ENCODE measurements around the gene NEK11. TPM values are rescaled to one million over a fixed set of nuclear protein-coding genes. Genes with fewer than 3 reads are reported as not detected.

The NEK11 gene
- total and polyA plus RNA-seq, 4 donors, result 4.0 to 36.3 (median 9.8) TPM

GRCh38 chr3:131217296-131217741, 190.6 kb downstream of the NEK11 start:
- ATAC-seq (ENCODE audit: insufficient read depth, low FRiP score) (no peak), DNase-seq (no peak)
- TF ChIP-seq, protein P1, sequence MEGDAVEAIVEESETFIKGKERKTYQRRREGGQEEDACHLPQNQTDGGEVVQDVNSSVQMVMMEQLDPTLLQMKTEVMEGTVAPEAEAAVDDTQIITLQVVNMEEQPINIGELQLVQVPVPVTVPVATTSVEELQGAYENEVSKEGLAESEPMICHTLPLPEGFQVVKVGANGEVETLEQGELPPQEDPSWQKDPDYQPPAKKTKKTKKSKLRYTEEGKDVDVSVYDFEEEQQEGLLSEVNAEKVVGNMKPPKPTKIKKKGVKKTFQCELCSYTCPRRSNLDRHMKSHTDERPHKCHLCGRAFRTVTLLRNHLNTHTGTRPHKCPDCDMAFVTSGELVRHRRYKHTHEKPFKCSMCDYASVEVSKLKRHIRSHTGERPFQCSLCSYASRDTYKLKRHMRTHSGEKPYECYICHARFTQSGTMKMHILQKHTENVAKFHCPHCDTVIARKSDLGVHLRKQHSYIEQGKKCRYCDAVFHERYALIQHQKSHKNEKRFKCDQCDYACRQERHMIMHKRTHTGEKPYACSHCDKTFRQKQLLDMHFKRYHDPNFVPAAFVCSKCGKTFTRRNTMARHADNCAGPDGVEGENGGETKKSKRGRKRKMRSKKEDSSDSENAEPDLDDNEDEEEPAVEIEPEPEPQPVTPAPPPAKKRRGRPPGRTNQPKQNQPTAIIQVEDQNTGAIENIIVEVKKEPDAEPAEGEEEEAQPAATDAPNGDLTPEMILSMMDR (IDR thresholded peaks at IDR 0.05; ENCODE audit: control extremely low read depth, extremely low read depth), result no peak
- 84 to 85% methylated on average over 6 of the region's 6 CpGs for WGBS, 2 donors
- Histone ChIP-seq H3K27me3 (ENCODE audit: control insufficient read depth in 3 of 3, insufficient read depth in 3 of 3, low read length in 2 of 3) (no peaks in the 10 kb centered on the region), H3K4me3 (no peak overlapping the region), H3K4me1 (ENCODE audit: control insufficient read depth in 5 of 5, insufficient read depth in 5 of 5, low read length in 5 of 5) (no peaks in the 10 kb centered on the region), H3K36me3 (ENCODE audit: control insufficient read depth in 4 of 4, insufficient read depth in 4 of 4, low read length in 4 of 4) (peaks cover 0 to 1% (median 0%) of the 10 kb centered on the region in 4 donors), H3K27ac (ENCODE audit: low read depth in 1 of 2, low read length in 1 of 2) (peak overlapping the region in 1 of 2 donors; percentile 82), H3K9ac (ENCODE audit: insufficient read depth in 1 of 2, low read length in 2 of 2) (no peak overlapping the region), H3K9me3 (ENCODE audit: control insufficient read depth in 4 of 4, insufficient read depth in 3 of 4, low read length in 3 of 4) (no peaks in the 10 kb centered on the region)

DNA sequence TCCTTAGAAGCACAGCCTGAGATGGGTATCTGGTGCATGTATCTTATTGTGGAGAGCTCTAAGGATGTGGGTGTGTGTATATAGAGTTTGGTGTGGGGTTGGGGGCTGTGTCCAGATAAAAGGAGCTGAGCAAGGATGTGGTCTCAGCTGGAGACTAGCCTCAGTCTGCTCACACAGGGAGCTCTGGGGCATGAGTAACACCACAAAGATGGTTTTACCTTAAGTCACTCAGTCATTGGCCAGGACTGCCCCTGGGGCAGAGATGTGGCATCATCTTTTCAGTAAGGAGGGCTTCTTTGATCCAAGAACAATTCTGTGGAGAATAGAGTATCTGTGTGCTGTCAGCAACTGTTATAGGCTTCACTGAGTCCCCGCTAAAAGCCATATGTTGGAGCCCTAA, 191.5 kb downstream of the NEK11 start:
- Histone ChIP-seq H3K27ac (ENCODE audit: low read depth in 1 of 2, low read length in 1 of 2) (no peak overlapping the region), H3K9me3 (ENCODE audit: control insufficient read depth in 4 of 4, insufficient read depth in 3 of 4, low read length in 3 of 4) (no peaks in the 10 kb centered on the region), H3K36me3 (ENCODE audit: control insufficient read depth in 4 of 4, insufficient read depth in 4 of 4, low read length in 4 of 4) (no peaks in the 10 kb centered on the region), H3K4me3 (no peak overlapping the region), H3K27me3 (ENCODE audit: control insufficient read depth in 3 of 3, insufficient read depth in 3 of 3, low read length in 2 of 3) (no peaks in the 10 kb centered on the region), H3K4me1 (ENCODE audit: control insufficient read depth in 5 of 5, insufficient read depth in 5 of 5, low read length in 5 of 5) (no peaks in the 10 kb centered on the region), H3K9ac (ENCODE audit: insufficient read depth in 1 of 2, low read length in 2 of 2) (no peak overlapping the region)
- no peak for DNase-seq
- WGBS, 2 donors, result 93 to 97% methylated on average over 1 of the region's 1 CpG
- no peak for ATAC-seq (ENCODE audit: insufficient read depth, low FRiP score)
- TF ChIP-seq, protein P1 (IDR thresholded peaks at IDR 0.05; ENCODE audit: control extremely low read depth, extremely low read depth), result no peak

- TF ChIP-seq, protein P1 (IDR thresholded peaks at IDR 0.05; ENCODE audit: control extremely low read depth, extremely low read depth), result no peak
- no peak for ATAC-seq (ENCODE audit: insufficient read depth, low FRiP score)
- H3K9me3 ChIP-seq (ENCODE audit: control insufficient read depth in 4 of 4, insufficient read depth in 3 of 4, low read length in 3 of 4), result no peaks in the 10 kb centered on the region
These were observed 195.1 kb downstream of the NEK11 start for GRCh38 chr3:131221731-131222130.

DNA sequence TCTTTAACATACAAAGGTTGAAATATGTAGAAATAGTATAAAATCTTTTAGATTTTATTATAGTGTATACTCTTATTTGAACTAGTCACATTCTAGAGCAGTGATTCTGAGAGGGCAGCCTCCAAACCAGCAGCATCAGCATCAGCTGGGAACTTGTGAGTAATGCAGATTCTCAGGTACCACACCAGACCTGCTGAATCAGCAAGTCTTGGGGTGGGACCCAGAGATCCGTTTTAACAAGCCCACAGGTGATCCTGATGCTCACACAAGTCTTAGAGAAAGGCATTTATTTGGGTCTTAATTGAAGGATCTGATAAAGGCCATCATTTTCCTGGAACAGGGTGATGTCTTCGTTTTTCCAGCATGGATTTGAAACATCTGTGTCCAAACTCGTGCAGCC, 195.9 kb downstream of the NEK11 start:
- Histone ChIP-seq H3K36me3 (ENCODE audit: control insufficient read depth in 4 of 4, insufficient read depth in 4 of 4, low read length in 4 of 4) (no peaks in the 10 kb centered on the region), H3K27me3 (ENCODE audit: control insufficient read depth in 3 of 3, insufficient read depth in 3 of 3, low read length in 2 of 3) (no peaks in the 10 kb centered on the region), H3K9ac (ENCODE audit: insufficient read depth in 1 of 2, low read length in 2 of 2) (no peak overlapping the region), H3K4me1 (ENCODE audit: control insufficient read depth in 5 of 5, insufficient read depth in 5 of 5, low read length in 5 of 5) (no peaks in the 10 kb centered on the region), H3K27ac (ENCODE audit: low read depth in 1 of 2, low read length in 1 of 2) (no peak overlapping the region), H3K9me3 (ENCODE audit: control insufficient read depth in 4 of 4, insufficient read depth in 3 of 4, low read length in 3 of 4) (no peaks in the 10 kb centered on the region), H3K4me3 (no peak overlapping the region)
- TF ChIP-seq, protein P1 (IDR thresholded peaks at IDR 0.05; ENCODE audit: control extremely low read depth, extremely low read depth), result no peak
- no peak for ATAC-seq (ENCODE audit: insufficient read depth, low FRiP score)
- WGBS, 2 donors, result 77 to 85% methylated on average over 3 of the region's 3 CpGs
- DNase-seq, result no peak

More at GRCh38 chr3:131221731-131222130, 195.1 kb downstream of the NEK11 start:
- Histone ChIP-seq H3K27ac (ENCODE audit: low read depth in 1 of 2, low read length in 1 of 2) (no peak overlapping the region), H3K27me3 (ENCODE audit: control insufficient read depth in 3 of 3, insufficient read depth in 3 of 3, low read length in 2 of 3) (no peaks in the 10 kb centered on the region), H3K4me1 (ENCODE audit: control insufficient read depth in 5 of 5, insufficient read depth in 5 of 5, low read length in 5 of 5) (no peaks in the 10 kb centered on the region), H3K9ac (ENCODE audit: insufficient read depth in 1 of 2, low read length in 2 of 2) (no peak overlapping the region), H3K4me3 (no peak overlapping the region), H3K36me3 (ENCODE audit: control insufficient read depth in 4 of 4, insufficient read depth in 4 of 4, low read length in 4 of 4) (no peaks in the 10 kb centered on the region)
- 51 to 62% methylated on average over 4 of the region's 4 CpGs for WGBS, 2 donors
- no peak for DNase-seq

Data from lung (tissue), 12 donors.